Stimulated activated CD4-positive, alpha-beta T cell treated with anti-CD3 and anti-CD28 coated beads, Interleukin-4, amount 100 ng/mL, for 4 hours (primary cell): ENCODE measurements around the gene TMEM33.

Source experiments
- DNase-seq, 2 experiments: peaks; one replicate each; pipeline ENCODE4 v3.0.0-alpha.2; 2020

TMEM33 gene

DNA sequence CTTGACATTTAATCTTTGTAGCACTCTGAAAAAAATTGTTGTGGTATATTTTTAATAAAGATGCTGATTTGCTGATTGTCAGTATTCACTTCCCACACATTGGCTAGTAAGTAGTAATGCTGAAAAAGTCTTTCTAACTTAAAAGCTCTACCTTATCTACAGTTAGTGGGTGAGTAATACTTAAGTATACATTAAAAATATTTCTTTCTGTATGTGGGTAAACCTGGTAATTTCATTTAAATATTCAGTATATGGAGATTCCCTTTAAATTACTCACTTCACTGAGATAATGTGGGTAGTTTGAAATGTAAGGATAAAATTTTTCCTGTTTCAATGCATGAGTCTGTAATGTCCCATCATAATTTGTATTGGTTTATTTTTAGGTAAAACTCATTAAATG is 5.6 kb downstream of the TMEM33 start:
- DNase-seq = no peak

DNA sequence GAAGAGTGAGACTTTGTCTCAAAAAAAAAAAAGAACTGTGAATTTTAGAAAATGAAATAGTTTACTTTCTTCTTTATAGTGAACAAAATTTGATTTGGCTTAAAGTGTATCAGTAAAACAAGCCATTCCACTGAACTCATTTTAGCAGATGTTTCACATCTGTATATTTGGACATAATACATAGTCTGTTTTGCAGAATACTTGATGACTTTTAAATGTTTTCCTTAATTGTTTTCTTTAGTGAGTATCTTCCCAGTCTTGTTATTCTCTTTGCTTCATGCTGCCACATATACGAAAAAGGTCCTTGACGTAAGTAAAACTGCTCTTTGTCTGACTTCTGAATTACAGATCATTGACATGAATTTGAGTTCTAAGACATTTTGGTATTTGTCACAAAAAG is 8.3 kb downstream of the TMEM33 start:
- no peak for DNase-seq

GRCh38 chr4:41944089-41944488 is 8.9 kb downstream of the TMEM33 start:
- no peak for DNase-seq

- DNase-seq = no peak
Observed at GRCh38 chr4:41949531-41949930, 14.3 kb downstream of the TMEM33 start.

GRCh38 chr4:41957634-41958033 is 22.4 kb downstream of the TMEM33 start:
- no peak for DNase-seq

GRCh38 chr4:41963105-41963504 is 27.9 kb downstream of the TMEM33 start:
- no peak for DNase-seq

DNA sequence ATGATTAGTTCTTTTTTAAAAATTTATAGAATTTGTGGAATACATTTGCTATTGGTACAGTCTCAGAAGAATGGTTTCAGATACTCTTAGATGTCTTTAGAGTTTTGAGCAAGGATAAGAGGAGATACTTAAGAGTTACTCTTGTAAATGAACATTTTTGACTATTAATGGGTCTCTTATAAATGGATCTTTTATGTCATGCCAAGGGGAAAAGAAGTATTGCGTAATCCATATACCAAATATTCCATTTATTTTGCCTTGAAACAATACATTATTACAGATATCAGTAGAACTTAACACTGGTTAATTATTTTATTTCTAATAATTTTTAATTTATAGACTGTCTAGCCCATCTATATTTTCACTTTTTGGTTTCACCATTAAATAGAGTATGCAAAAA is 29.2 kb downstream of the TMEM33 start:
- DNase-seq = no peak

- no peak for DNase-seq
Observed at GRCh38 chr4:41967392-41967791, 32.2 kb downstream of the TMEM33 start.

DNA sequence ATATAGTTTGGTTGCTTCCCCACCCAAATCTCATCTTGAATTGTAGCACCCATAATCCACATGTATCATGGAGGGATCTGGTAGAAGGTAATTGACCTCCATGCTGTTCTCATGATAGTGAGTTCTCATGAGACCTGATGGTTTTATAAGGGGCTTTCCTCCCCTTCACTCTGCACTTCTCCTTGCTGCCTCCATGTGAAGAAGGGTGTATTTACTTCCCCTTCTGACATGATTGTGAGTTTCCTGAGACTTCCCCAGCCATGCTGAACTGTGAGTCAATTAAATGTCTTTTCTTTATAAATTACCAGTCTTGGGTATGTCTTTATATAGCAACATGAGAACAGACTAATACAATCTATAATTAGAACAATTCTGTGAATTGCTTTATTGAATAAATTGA is 34.4 kb downstream of the TMEM33 start:
- DNase-seq = no peak

DNA sequence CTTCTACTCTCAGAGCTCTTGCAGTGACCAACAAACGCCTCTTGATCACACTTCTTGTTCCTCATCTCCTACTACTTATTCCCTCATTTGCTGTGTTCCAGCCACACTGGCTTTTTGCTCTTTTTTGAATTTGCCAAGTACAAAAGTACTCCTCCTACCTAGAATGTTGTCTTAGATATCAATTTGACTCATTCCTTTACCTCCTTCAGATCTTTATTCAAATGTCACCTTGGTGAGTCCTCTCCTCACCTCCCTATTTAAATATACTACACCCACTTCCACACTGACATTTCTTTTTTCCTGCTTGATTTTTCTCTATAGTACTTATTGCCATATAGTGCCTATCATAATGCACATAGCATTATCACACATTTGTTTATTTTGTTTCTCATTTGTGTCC is 40.1 kb downstream of the TMEM33 start:
- no peak for DNase-seq

- DNase-seq = no peak
Observed at GRCh38 chr4:41976775-41977516, 41.7 kb downstream of the TMEM33 start.

DNA sequence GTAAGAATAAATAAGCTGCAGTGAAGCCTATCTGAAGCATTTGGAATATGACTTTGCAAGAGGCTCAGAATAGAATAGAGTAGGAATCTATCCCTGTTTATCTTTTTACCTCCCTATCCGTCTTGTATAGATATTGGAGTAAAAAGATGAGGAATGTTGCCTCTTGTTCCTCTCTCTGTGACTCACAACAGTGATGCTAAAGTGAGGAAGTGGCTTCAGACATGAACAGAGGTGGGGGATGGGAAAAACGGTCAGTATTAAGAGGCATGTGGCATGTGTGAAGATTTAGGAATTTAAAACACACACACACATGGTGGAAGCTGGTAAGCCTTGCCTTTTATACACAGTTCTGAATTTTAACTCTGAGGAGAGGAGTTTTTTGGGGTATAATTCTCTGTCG is 42.5 kb downstream of the TMEM33 start:
- no peak for DNase-seq

DNA sequence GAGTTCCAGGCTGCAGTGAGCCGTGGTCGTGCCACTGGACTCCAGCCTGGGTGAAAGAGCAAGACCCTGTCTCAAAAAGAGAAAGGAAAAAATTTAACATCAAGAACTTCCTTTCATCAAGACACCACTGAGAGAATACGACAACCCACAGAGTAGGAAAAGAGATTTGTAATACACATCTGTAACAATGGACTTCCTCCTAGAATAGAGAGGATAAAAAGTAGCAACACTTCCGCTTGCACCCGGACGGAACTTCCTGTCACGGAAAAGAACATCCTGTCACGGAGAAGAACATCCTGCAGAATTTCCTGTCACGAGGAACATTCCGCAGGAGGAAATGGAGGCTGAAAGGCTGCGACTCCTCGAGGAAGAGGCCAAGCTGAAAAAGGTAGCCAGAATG is 46.2 kb downstream of the TMEM33 start, which contains the start of gene DCAF4L1:
DCAF4L1 (plus strand) TSS at position 301 of the 400 bp plus-strand sequence; CDS start at position 338, 37 bp downstream.
- no peak for DNase-seq

DNA sequence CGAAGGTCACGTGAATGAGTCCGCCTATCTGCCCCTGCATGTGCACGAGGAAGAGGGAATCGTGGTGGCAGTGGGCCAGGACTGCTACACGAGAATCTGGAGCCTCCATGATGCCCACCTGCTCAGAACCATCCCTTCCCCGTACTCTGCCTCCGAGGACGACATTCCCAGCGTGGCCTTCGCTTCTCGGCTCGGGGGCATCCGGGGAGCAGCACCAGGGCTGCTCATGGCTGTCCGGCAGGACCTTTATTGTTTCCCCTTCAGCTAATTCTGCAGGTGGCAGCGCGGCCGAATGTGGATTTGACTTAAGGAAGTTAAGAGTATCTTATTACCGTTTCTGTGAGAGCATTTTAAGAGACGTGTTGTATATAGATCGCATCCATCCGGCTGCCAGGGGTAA is 47.5 kb downstream of the TMEM33 start:
- DNase-seq = no peak

DNA sequence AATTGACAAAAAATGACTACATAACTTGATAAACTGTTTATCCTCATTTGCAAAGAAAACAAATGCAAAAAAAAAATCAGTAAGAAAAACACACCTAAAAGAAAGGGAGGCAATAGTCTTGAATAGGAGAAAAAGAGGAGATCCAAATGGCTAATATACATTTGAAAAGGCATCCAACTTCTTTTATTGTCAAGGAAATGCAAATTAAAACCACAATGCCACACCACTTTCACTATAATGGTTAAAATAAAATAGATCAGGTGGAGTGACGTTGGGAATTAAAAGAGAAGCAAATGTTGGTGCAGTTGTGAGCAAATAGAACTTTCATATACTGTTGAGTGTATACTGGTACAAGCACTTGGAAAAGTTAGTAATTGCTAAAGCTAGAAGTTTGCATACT is 49.9 kb downstream of the TMEM33 start:
- DNase-seq = no peak

- DNase-seq = no peak
Observed at GRCh38 chr4:41989994-41990364, 54.8 kb downstream of the TMEM33 start.

DNA sequence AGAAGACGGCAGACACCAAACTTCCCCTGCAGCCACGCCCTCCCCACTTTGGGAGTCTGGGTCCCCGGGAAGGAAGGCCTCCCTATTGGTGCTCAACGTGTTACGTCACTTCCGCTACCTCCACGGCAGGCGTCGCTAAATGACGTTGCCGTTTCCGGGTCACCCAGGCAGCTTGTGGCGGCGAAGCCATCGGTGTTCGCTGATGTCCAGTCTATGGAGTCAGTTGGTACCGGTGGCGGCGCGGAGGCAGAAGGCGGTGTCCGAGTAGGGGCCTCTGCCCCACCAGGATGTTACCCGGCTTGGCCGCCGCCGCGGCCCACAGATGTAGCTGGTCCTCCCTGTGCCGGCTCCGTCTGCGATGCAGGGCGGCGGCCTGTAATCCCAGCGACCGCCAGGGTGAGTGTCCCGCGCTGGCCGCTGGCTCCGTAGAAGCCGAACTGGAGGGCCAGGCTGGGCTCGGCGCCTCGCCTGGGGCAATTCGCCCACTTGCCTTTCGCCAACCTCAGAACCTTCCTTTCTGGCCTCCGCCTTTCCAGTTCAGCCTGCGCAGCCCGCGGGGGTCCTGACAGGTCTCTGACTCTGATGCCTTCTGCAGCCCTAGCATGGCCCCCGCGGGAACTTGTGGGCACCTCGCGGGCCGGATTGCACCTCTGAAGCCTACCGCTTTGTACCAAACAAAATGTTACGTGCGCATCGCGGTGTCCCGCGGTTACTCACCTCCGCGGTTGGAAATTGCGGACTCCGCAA is 55.3 kb downstream of the TMEM33 start, which contains the start of gene SLC30A9:
SLC30A9 (plus strand) TSS at position 166 of the 747 bp plus-strand sequence; CDS start at position 288, 122 bp downstream.
- DNase-seq = peak; percentile 83 to 93

DNA sequence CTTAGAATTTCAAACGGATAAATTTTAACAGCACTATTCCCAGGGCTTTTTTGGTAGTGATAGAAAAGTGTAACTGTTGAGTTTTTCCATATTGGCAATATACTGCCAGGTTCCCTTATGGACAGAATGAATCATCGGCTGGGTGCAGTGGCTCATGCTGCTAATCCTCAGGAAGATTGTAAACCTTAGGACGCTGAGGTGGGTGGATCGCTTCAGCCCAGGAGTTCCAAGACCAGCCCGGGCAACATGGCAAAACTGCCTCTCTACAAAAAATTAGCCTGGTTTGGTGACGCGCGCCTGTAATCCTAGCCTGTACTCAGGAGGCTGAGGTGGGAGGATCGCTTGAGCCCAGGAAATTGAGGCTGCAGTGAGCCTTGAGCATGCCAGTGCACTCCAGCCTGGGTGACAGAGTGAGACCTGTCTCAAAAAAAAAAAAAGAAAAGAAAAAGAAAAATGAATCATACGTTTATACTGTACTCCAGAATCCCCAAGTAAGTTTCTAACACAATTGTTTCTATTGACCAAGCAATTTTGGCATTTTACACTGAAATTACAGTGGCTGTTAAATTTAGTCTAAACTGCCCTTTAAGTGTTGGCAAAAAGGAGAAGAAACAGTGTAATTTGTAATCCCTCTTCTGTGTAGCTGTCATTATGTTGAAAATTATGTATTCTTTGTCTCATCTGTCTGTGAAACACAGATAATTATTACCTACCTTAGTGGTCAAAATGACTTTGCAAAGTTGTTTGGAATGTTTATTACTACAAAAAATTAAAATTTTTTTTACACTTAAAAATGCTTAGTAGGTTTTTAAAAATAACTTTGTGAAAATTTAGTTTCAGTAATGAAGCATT is 56.9 kb downstream of the TMEM33 start:
- no peak for DNase-seq

GRCh38 chr4:41992967-41993857 is 58.0 kb downstream of the TMEM33 start:
- DNase-seq = no peak

- DNase-seq = no peak
Observed at GRCh38 chr4:41994461-41994985, 59.3 kb downstream of the TMEM33 start.

GRCh38 chr4:41998019-41998418 is 62.8 kb downstream of the TMEM33 start:
- DNase-seq = no peak

GRCh38 chr4:41999321-41999720 is 64.1 kb downstream of the TMEM33 start:
- DNase-seq = no peak
